Measurements from ENCODE around the gene PLK2. TPM values are rescaled to one million over a fixed set of nuclear protein-coding genes. Genes with fewer than 3 reads are reported as not detected.

PLK2 gene
- total and polyA plus RNA-seq, 2 of the 8 experiments (the other 6 are each of a cell fraction or from before 2014, with no cell fraction given): 5.8 to 20.6 TPM

- H2BK5ac ChIP-seq (ENCODE audit: low read depth, low read length): no peak overlapping the region
- no peak overlapping the region for H4K8ac ChIP-seq (ENCODE audit: extremely low read depth, insufficient read depth, low read length)
- no peak overlapping the region for H2BK15ac ChIP-seq (ENCODE audit: low read length)
- no peak overlapping the region for H2BK120ac ChIP-seq (replicated peaks; ENCODE audit: low read depth, low read length)
- H3K4me1 ChIP-seq (replicated peaks in 1 of 4; ENCODE audit: control insufficient read depth in 3 of 4, insufficient read depth in 4 of 4, low read length in 3 of 4): peaks cover 0 to 4% (median 3%) of the 10 kb centered on the region in 4 experiments; a peak in 3 of 7 replicates
- no peaks in the 10 kb centered on the region for H3K79me1 ChIP-seq (ENCODE audit: low read depth, low read length)
- H4K20me1 ChIP-seq (replicated peaks in 1 of 2; ENCODE audit: control insufficient read depth in 1 of 2, insufficient read depth in 2 of 2, low read length in 2 of 2): peaks cover 0 to 2% of the 10 kb centered on the region in 2 experiments
- no peak overlapping the region for H2BK12ac ChIP-seq (ENCODE audit: low read depth, low read length)
- no peak overlapping the region for H3K14ac ChIP-seq (ENCODE audit: insufficient read length)
- ChIA-PET CTCF (ENCODE audit: partially characterized antibody) (interaction anchor here (1.4 to 1.6 kb wide), 2 partner anchors 677 to 806 kb away, joined by 3 to 5 read pairs; no protein-coding TSS in a partner anchor), POLR2A (ENCODE audit: partially characterized antibody) (interaction anchor here (0.7 to 1.4 kb wide), 2 partner anchors 11 to 223 kb away, joined by 3 to 4 read pairs; no protein-coding TSS in a partner anchor)
- no peak overlapping the region for H2AFZ ChIP-seq (ENCODE audit: low read length)
- H3K79me2 ChIP-seq (ENCODE audit: control insufficient read depth in 1 of 2, insufficient read depth in 2 of 2, low read length in 2 of 2): 0 out of 4 replicates have a peak, but pooled peaks cover 0 to 2% of the 10 kb centered on the region in 2 experiments
- no peak overlapping the region for H2AK5ac ChIP-seq (ENCODE audit: low read depth, low read length)
- H3K4me3 ChIP-seq (ENCODE audit: extremely low read depth in 1 of 4, insufficient read depth in 2 of 4, low read depth in 3 of 4, low read length in 4 of 4): no peak overlapping the region
- no peak overlapping the region for H3K23ac ChIP-seq (ENCODE audit: insufficient read length)
- no peak overlapping the region for H4K91ac ChIP-seq (replicated peaks; ENCODE audit: insufficient read length, low read length)
- 91% methylated on average over 3 of the region's 3 CpGs; no CpG with 5 or more reads in 1 of the 2 experiments for WGBS, 2 experiments (ENCODE audit: extremely low coverage in 1 of 2, insufficient coverage in 1 of 2, insufficient read length in 1 of 2, insufficient replicate concordance in 2 of 2, low coverage in 1 of 2, low lambda C conversion rate in 2 of 2, missing lambda C conversion rate in 1 of 2)
- H3K4me2 ChIP-seq (ENCODE audit: insufficient read depth in 1 of 2, low read depth in 2 of 2, low read length in 2 of 2): no peak overlapping the region
- TF ChIP-seq SIRT6 (IDR thresholded peaks at IDR 0.05; ENCODE audit: low read length) (no peak), BRCA1 (IDR thresholded peaks at IDR 0.05; ENCODE audit: low read depth, low read length) (no peak), SP4 (IDR thresholded peaks at IDR 0.05; ENCODE audit: low read length) (no peak), E2F6 (IDR thresholded peaks at IDR 0.05) (no peak)
- FAIRE-seq (no peak), DNase-seq (ENCODE audit: low read depth in 1 of 2, low spot score in 2 of 2) (no peak)
- no peak overlapping the region for H2BK20ac ChIP-seq (ENCODE audit: low read length)
- H3K9me3 ChIP-seq (ENCODE audit: insufficient read depth in 2 of 2, low read depth in 1 of 2, low read length in 1 of 2): no peaks in the 10 kb centered on the region
- H4K5ac ChIP-seq (ENCODE audit: insufficient read length, low read depth, low read length): no peak overlapping the region
- H3K23me2 ChIP-seq (ENCODE audit: low read depth, low read length): no peaks in the 10 kb centered on the region; the same call in 1 of the 2 replicates
- H3K27me3 ChIP-seq (replicated peaks in 1 of 4; ENCODE audit: control insufficient read depth in 3 of 4, extremely low read depth in 1 of 4, insufficient read depth in 3 of 4, low read length in 3 of 4): peaks cover 0 to 3% (median 2%) of the 10 kb centered on the region in 4 experiments; a peak in 3 of 7 replicates
- H3K18ac ChIP-seq (ENCODE audit: extremely low read depth, low read length): no peak overlapping the region
- H3K56ac ChIP-seq (replicated peaks; ENCODE audit: insufficient read length, low read depth, low read length): no peak overlapping the region
- no peak overlapping the region for H3K27ac ChIP-seq (ENCODE audit: low read depth, low read length)
- H3K36me3 ChIP-seq (ENCODE audit: control insufficient read depth in 2 of 4, insufficient read depth in 4 of 4, low read length in 3 of 4): peaks cover 8 to 35% (median 26%) of the 10 kb centered on the region in 4 experiments
- no peak overlapping the region for H3K4ac ChIP-seq (replicated peaks; ENCODE audit: insufficient read length, low read depth, low read length)
- H3K9ac ChIP-seq (replicated peaks in 1 of 4; ENCODE audit: extremely low read depth in 1 of 4, low read depth in 3 of 4, low read length in 3 of 4): no peak overlapping the region
These were observed 3.9 kb downstream of the PLK2 start for GRCh38 chr5:58456026-58456425.
